SK-N-MC (cell line): ENCODE results near the gene NBPF14.
"Not testable (repeated sequence)": the region's sequence is repeated elsewhere in the genome, so short reads cannot be mapped to it uniquely, and the experiment has no call there.

Source experiments
- EZH2 ChIP-seq: fragments of 200-600 bp; sonication (generic); IDR thresholded peaks from one replicate; pipeline ENCODE4 v1.6.1; 2017; ENCODE audit warnings: antibody characterized with exemption
- FOXP2 ChIP-seq: optimal IDR thresholded peaks from 2 replicates; pipeline ENCODE3; 2011; ENCODE audit warnings: mild to moderate bottlenecking, moderate library complexity; ENCODE audit not compliant: insufficient read depth; ENCODE audit errors: extremely low read length, control extremely low read depth
- POLR2AphosphoS5 ChIP-seq: IDR thresholded peaks from 2 replicates; pipeline ENCODE4 v1.6.1; 2012; ENCODE audit warnings: mild to moderate bottlenecking, low read depth, low read length, borderline replicate concordance

DNA sequence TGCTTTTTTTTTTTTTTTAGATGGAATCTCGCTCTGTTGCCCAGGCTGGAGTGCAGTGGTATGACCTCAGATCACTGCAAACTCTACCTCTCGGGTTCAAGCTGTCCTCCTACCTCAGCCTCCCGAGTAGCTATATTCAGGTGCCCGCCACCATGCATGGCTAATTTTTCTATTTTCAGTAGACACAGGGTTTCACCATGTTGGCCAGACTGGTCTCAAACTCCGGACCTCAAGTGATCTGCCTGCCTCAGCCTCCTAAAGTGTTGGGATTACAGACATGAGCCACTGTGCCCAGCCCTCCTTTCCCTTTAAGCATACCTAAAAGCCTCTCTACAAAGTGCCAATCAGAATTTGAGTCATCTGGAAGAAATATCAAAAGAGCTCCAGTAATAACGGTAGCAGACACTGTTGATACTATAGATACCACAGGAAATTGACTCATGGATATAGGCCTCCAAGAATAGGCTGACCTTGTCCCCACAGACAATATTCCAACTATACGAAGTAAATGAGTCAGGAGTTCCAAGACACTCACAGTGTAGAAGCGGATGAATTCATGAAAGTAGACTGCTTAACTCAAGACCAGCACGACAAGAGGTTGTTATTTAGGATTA lies 83.1 kb downstream of the NBPF14 start:
- not testable (repeated sequence) for TF ChIP-seq POLR2AphosphoS5, EZH2, FOXP2
